Measurements from ENCODE around the gene BANF1. TPM values are rescaled to one million over a fixed set of nuclear protein-coding genes. Genes with fewer than 3 reads are reported as not detected.

BANF1 gene
- total RNA-seq, 4 donors from 2014 or later, result 27.9 to 79.7 (median 34.0) TPM

GRCh38 chr11:65977621-65978390 is 24.5 kb upstream of the BANF1 start:
- H3K4me3 ChIP-seq, result no peak overlapping the region
- no peaks in the 10 kb centered on the region for H3K9me3 ChIP-seq
- no peak for DNase-seq
- intact Hi-C loops (cut with DNase I; ENCODE audit: low total_unique reads), result no loop called here
- H3K4me1 ChIP-seq, result no peaks in the 10 kb centered on the region
- no peak overlapping the region for H3K27ac ChIP-seq
- H3K36me3 ChIP-seq, result peaks cover 0 to 24% (median 7%) of the 10 kb centered on the region in 4 donors
- no peak for TF ChIP-seq EP300 (IDR thresholded peaks at IDR 0.05; ENCODE audit: low read depth)
- no peak for TF ChIP-seq CTCF (IDR thresholded peaks at IDR 0.05)
- TF ChIP-seq POLR2A (IDR thresholded peaks at IDR 0.05), result no peak
- TF ChIP-seq POLR2AphosphoS5 (IDR thresholded peaks at IDR 0.05), result no peak
- 90 to 92% methylated on average over 5 to 29 of the region's 29 CpGs for WGBS, 2 donors (ENCODE audit: low coverage in 1 of 2)
- no peaks in the 10 kb centered on the region for H3K27me3 ChIP-seq
- in situ Hi-C loops (cut with MboI; ENCODE audit: low pct_ligation_motif_present in 1 of 4, low pct_unique_long_range_greater_than_20kb in 1 of 4, low sequenced_read_pairs in 3 of 4), result loop anchor here (25.0 kb wide), 3 partner anchors 91 to 291 kb away; partner anchors contain the start of genes CCDC85B (in 2 of the 4), CTSW (in 2 of the 4), FIBP (in 2 of the 4) and KAT5 (in 2 of the 4)

DNA sequence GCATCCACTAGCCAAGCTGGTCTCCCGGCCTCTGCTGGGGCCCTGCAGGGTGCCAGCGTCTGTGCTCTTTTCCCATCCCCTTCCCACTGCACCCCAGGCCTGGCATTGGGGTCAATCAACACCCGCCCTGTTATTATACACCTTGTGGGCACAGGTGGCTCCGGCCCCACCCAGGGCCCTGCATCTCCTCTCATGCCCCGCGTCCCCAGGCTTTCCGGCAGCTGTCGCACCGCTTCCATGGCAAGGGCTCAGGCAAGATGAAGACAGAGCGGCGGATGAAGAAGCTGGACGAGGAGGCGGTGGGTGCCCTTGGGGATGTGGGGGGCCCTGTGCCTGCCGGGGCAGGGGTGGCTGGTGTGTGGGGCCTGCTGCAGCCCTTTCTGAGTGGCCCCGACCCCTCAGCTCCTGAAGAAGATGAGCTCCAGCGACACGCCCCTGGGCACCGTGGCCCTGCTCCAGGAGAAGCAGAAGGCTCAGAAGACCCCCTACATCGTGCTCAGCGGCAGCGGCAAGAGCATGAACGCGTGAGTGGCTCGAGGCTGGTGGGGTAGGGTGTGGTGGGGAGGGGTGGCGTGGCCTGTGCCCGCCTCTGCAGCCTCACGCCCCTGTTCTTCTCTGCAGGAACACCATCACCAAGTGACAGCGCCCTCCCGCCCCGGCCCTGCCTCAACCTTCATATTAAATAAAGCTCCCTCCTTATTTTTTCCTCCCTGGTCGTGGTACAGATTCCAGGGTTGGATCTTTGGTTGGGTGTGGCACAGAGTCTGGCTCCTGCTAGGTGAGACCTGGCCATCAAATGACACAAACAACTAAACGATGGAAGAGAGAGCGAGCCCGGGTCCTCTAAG is 23.7 kb upstream of the BANF1 start:
- intact Hi-C loops (cut with DNase I; ENCODE audit: low total_unique reads) (no loop called here), in situ Hi-C loops (cut with MboI; ENCODE audit: low pct_ligation_motif_present in 1 of 4, low pct_unique_long_range_greater_than_20kb in 1 of 4, low sequenced_read_pairs in 3 of 4) (loop anchor here (25.0 kb wide), 3 partner anchors 91 to 291 kb away; partner anchors contain the start of genes CCDC85B (in 2 of the 4), CTSW (in 2 of the 4), FIBP (in 2 of the 4) and KAT5 (in 2 of the 4))
- no peak for DNase-seq
- no peaks in the 10 kb centered on the region for H3K9me3 ChIP-seq
- H3K36me3 ChIP-seq, result peaks cover 0 to 19% (median 7%) of the 10 kb centered on the region in 4 donors
- H3K27me3 ChIP-seq, result no peaks in the 10 kb centered on the region
- H3K4me3 ChIP-seq, result no peak overlapping the region
- H3K4me1 ChIP-seq, result no peaks in the 10 kb centered on the region
- no peak for TF ChIP-seq POLR2A (IDR thresholded peaks at IDR 0.05)
- TF ChIP-seq CTCF (IDR thresholded peaks at IDR 0.05), result no peak
- TF ChIP-seq POLR2AphosphoS5 (IDR thresholded peaks at IDR 0.05), result no peak
- TF ChIP-seq EP300 (IDR thresholded peaks at IDR 0.05; ENCODE audit: low read depth), result no peak
- WGBS, 2 donors (ENCODE audit: low coverage in 1 of 2), result 85 to 91% methylated on average over 4 to 34 of the region's 34 CpGs
- no peak overlapping the region for H3K27ac ChIP-seq

DNA sequence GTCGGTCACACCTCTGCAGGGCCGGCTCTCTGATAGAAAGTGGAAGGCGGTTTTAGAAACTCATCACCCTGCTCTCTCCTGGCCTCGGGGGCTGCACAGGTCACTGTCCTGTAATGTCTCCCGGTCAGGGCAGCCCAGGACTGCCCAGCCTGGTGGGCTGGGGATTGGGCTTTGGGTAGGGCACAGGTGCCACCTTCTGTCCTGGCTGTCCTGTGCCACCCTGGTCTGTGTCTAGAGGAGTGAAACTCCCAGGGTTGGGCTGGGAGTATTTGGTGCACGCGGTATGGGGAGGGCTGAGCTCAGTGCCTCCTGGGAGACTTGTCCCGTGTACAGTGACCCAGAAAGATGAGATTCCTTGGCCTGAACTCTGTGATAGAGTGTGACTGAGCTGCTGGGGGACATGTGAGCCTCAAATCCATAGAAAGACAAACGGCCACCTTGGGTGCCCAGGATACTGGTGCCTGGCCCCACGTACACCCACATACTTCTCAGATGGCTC is 23.0 kb upstream of the BANF1 start:
- Histone ChIP-seq H3K36me3 (peaks cover 0 to 16% (median 7%) of the 10 kb centered on the region in 4 donors), H3K4me3 (no peak overlapping the region), H3K4me1 (no peaks in the 10 kb centered on the region), H3K27ac (no peak overlapping the region), H3K27me3 (no peaks in the 10 kb centered on the region), H3K9me3 (no peaks in the 10 kb centered on the region)
- 93% methylated on average over 10 of the region's 10 CpGs; no CpG with 5 or more reads in 1 of the 2 donors for WGBS, 2 donors (ENCODE audit: low coverage in 1 of 2)
- TF ChIP-seq EP300 (IDR thresholded peaks at IDR 0.05; ENCODE audit: low read depth) (no peak), CTCF (IDR thresholded peaks at IDR 0.05) (no peak), POLR2A (IDR thresholded peaks at IDR 0.05) (no peak)
- intact Hi-C loops (cut with DNase I; ENCODE audit: low total_unique reads) (no loop called here), in situ Hi-C loops (cut with MboI; ENCODE audit: low pct_ligation_motif_present in 1 of 4, low pct_unique_long_range_greater_than_20kb in 1 of 4, low sequenced_read_pairs in 3 of 4) (loop anchor here (25.0 kb wide), 3 partner anchors 92 to 292 kb away; partner anchors contain the start of genes CCDC85B (in 2 of the 4), CTSW (in 2 of the 4), FIBP (in 2 of the 4) and KAT5 (in 2 of the 4))
- no peak for DNase-seq
